NB4 (cell line): ENCODE measurements around the gene HELB.

ENCODE experiments used
- CTCF ChIP-seq: IDR thresholded peaks from one replicate; pipeline ENCODE4 v1.5.1; 2012; ENCODE audit warnings: low read depth, low read length
- MAX ChIP-seq: IDR thresholded peaks from 2 replicates; pipeline ENCODE4 v1.6.1; 2011; ENCODE audit warnings: low read depth, low read length
- MYC ChIP-seq: IDR thresholded peaks from 2 replicates; pipeline ENCODE4 v1.6.1; 2011; ENCODE audit warnings: low read depth, low read length
- POLR2A ChIP-seq: IDR thresholded peaks from 2 replicates; pipeline ENCODE4 v1.6.1; 2011; ENCODE audit warnings: mild to moderate bottlenecking; ENCODE audit not compliant: insufficient read length; ENCODE audit errors: extremely low read depth

DNA sequence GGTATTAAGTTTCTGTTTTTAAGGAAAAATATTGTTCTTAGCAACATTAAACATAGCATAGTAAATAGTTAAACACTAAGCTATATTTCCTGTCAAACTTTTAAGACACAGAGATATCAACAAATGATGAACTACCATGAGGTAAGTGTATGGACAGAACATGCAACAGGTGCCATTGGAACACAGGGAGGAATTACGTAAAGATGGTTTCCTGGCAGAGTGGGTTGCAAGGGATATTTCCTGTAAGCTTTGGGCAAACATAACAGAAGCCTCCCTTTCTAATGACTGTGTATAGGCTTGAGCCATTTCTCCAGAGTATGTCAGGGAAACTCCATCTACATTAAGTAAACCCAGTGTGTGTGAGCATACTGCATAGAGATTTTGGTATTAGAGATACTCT, 31.7 kb upstream of the HELB start:
- TF ChIP-seq CTCF: no peak
- no peak for TF ChIP-seq MAX
- no peak for TF ChIP-seq POLR2A
- TF ChIP-seq MYC: no peak
